H1 (cell line): Measurements from ENCODE around the gene PIAS4. TPM values are rescaled to one million over a fixed set of nuclear protein-coding genes. Genes with fewer than 3 reads are reported as not detected.

ENCODE experiments used
- FOSL1 ChIP-seq: IDR thresholded peaks from 2 replicates; pipeline ENCODE4 v1.6.1; 2011; ENCODE audit warnings: mild to moderate bottlenecking, low read depth, low read length, moderate library complexity; ENCODE audit not compliant: insufficient read depth
- RFX5 ChIP-seq: IDR thresholded peaks from 2 replicates; pipeline ENCODE4 v1.6.1; 2011; ENCODE audit warnings: low read depth, low read length, improper control_type of control experiment, borderline replicate concordance
- RNF2 ChIP-seq: fragments of 200-900, 300-1000 bp; sonication (generic); IDR thresholded peaks from 2 replicates; pipeline ENCODE4 v1.7.1; 2016; ENCODE audit warnings: borderline replicate concordance, low read depth, mild to moderate bottlenecking, antibody characterized with exemption, low read length; ENCODE audit not compliant: poor library complexity, severe bottlenecking; ENCODE audit errors: missing control alignments
- TBP ChIP-seq: IDR thresholded peaks from 2 replicates; pipeline ENCODE4 v1.6.1; 2011; ENCODE audit warnings: low read depth, low read length, improper control_type of control experiment
- polyA plus RNA-seq, 7 experiments: library from polyadenylated mRNA; depleted of rRNA in 3 of 7; stranded (reverse) in 5 of 7; unstranded in 2 of 7; fragments of >200 nt in 5 of 7; fragments of 200-250 nt in 2 of 7; gene quantifications; 1 replicate in 5 of 7; 2 replicates in 1 of 7; 4 replicates in 1 of 7; pipeline versions ENCODE4 v1.2.1 to v1.2.3, GENCODE V29; 2011 to 2013; ENCODE audit warnings: missing spikeins in 2 of 7, mixed read lengths in 2 of 7
- total RNA-seq: library from RNA; stranded (reverse); fragmentation: NEBNext Ultra II Directional; extraction: Animal tissue kit (Norgen Biotek cat#: 25700); gene quantifications from 2 replicates; pipeline ENCODE4 v1.2.1, GENCODE V29; 2021

Gene PIAS4
- total and polyA plus RNA-seq, 2 of the 8 experiments (the other 6 are each of a cell fraction or from before 2014, with no cell fraction given): 30.2 to 51.4 TPM

DNA sequence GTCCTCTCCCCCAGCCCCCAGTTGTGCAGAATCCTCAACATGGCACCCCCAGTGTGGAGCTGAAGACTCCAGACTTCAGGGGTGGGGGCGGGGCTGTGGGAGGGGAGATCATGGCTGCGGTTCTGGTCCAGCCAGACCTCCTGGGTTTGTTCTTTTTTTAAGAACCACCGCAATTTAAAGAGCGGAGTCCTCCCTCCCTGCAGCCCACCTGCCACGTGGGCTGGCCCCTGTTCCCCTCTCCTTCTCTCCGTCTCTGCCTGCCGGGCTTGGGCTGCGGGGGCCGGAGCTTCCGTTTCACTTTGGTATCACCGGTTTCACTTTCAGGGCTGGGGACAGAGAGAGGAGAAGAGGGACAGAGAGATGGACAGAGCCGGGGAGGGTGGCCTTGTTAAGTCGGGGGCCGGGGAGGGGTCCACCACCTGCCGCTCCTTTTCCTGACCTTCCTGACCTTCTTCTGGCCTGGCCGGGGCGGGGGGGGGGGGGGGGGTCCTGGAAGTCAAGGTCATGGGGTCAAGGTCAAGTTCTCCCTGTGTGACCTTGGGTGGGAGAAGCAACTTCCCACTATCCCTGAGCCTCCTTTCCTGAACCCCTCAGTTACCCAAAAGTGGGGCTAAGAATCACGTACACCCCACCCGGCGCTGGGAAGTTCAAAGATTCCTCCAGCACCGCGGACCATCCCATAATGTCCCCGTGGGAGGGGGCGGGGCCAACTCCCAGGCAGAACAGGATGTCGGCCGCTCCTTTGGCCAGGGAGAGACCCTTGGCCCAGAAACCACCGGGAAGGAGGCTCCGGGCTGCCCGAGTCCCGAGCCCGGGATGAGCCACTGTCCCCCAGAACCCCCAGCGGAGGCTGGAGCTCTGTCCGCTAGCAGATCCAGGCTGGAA lies 70.5 kb downstream of the PIAS4 start (continued):
- no peak for TF ChIP-seq RFX5
- no peak for TF ChIP-seq TBP
- TF ChIP-seq RNF2: no peak
- no peak for TF ChIP-seq FOSL1
